Esophagus squamous epithelium (tissue), 5 donors: Measurements from ENCODE around the gene AFDN. TPM values are rescaled to one million over a fixed set of nuclear protein-coding genes. Genes with fewer than 3 reads are reported as not detected.

Source experiments
- DNase-seq: peaks from one replicate; lab custom pipeline; 2025; lab: John Stamatoyannopoulos, UW
- H3K27ac ChIP-seq, 4 donors: fragments of 200-600 bp; sonication (generic); one replicate each; pipeline ENCODE4 v1.5.1; 2016 to 2019; ENCODE audit warnings: mild to moderate bottlenecking in 1 of 4
- H3K27me3 ChIP-seq, 4 donors: fragments of 200-600 bp; sonication (generic); 1 replicate in 3 of 4; 2 replicates in 1 of 4; pipeline versions ENCODE4 v1.5.1 to v1.6.0; 2017 to 2021; ENCODE audit warnings: antibody characterized with exemption in 1 of 4
- H3K36me3 ChIP-seq, 3 donors: fragments of 200-600 bp; sonication (generic); one replicate each; pipeline ENCODE4 v1.5.1; 2016 to 2019
- H3K4me1 ChIP-seq, 3 donors: fragments of 200-600 bp; sonication (generic); one replicate each; pipeline ENCODE4 v1.5.1; 2017 to 2019
- H3K4me3 ChIP-seq, 4 donors: fragments of 200-600 bp; sonication (generic); 1 replicate in 3 of 4; 2 replicates in 1 of 4; pipeline ENCODE4 v1.5.1; 2016 to 2019; ENCODE audit warnings: mild to moderate bottlenecking in 2 of 4, moderate library complexity in 1 of 4
- H3K9me3 ChIP-seq, 3 donors: fragments of 200-600 bp; sonication (generic); one replicate each; pipeline ENCODE4 v1.5.1; 2016 to 2019
- CTCF ChIP-seq, 6 experiments: fragments of 450-650 bp in 4 of 6; fragments of 200-600 bp in 2 of 6; sonication (generic) in 2 of 6; IDR thresholded peaks; one replicate each; pipeline ENCODE4 v1.5.1; 2016 to 2019; ENCODE audit warnings: antibody characterized with exemption in 6 of 6, mild to moderate bottlenecking in 4 of 6, moderate library complexity in 4 of 6
- POLR2A ChIP-seq, 4 donors: fragments of 450-650 bp; IDR thresholded peaks; one replicate each; pipeline ENCODE4 v1.6.1; 2017; ENCODE audit warnings: antibody characterized with exemption in 4 of 4, mild to moderate bottlenecking in 4 of 4, moderate library complexity in 3 of 4
- WGBS, 2 donors: methylation state at CpG; one replicate each; pipeline ENCODE4 v1.1.5; 2018; 5-methylcytosine and 5-hydroxymethylcytosine counted together
- intact Hi-C: fragments of 100-400 bp; cut with DNase I; formaldehyde crosslinking; loops from one replicate; pipeline ENCODE4 v1.15.0; 2022
- total RNA-seq, 4 donors: library from RNA; depleted of rRNA; stranded (reverse); fragments of >200 nt; gene quantifications; one replicate each; pipeline ENCODE4 v1.1.0, GENCODE V29; 2016
- donor health status: DM: yes; HTN: yes; CAD: no.

The AFDN gene
- total RNA-seq, 4 donors from 2014 or later: 93.8 to 250 (median 204) TPM

- no peak for DNase-seq
- TF ChIP-seq POLR2A (IDR thresholded peaks at IDR 0.05): no peak
- TF ChIP-seq CTCF (IDR thresholded peaks at IDR 0.05): no peak
- no peaks in the 10 kb centered on the region for H3K4me1 ChIP-seq
- H3K4me3 ChIP-seq: no peak overlapping the region
- intact Hi-C loops: no loop called here
- no peaks in the 10 kb centered on the region for H3K27me3 ChIP-seq
- 92 to 100% methylated on average over 3 of the region's 3 CpGs for WGBS, 2 donors
- no peaks in the 10 kb centered on the region for H3K9me3 ChIP-seq
- H3K27ac ChIP-seq: no peak overlapping the region
- peaks cover 0 to 97% (median 4%) of the 10 kb centered on the region in 3 donors for H3K36me3 ChIP-seq
These were observed 101.4 kb downstream of the AFDN start for GRCh38 chr6:167928111-167928510.

- Histone ChIP-seq H3K9me3 (no peaks in the 10 kb centered on the region), H3K27me3 (no peaks in the 10 kb centered on the region), H3K36me3 (peaks cover 0 to 97% (median 4%) of the 10 kb centered on the region in 3 donors), H3K4me3 (no peak overlapping the region), H3K4me1 (no peaks in the 10 kb centered on the region), H3K27ac (no peak overlapping the region)
- intact Hi-C loops: no loop called here
- no peak for TF ChIP-seq CTCF (IDR thresholded peaks at IDR 0.05)
- TF ChIP-seq POLR2A (IDR thresholded peaks at IDR 0.05): no peak
- DNase-seq: no peak
- 81 to 94% methylated on average over 3 of the region's 3 CpGs for WGBS, 2 donors
These were observed 103.6 kb downstream of the AFDN start for GRCh38 chr6:167930295-167930694.

- intact Hi-C loops: no loop called here
- Histone ChIP-seq H3K36me3 (peaks cover 0 to 91% (median 4%) of the 10 kb centered on the region in 3 donors), H3K27ac (no peak overlapping the region), H3K27me3 (no peaks in the 10 kb centered on the region), H3K4me1 (no peaks in the 10 kb centered on the region), H3K4me3 (no peak overlapping the region), H3K9me3 (no peaks in the 10 kb centered on the region)
- no peak for TF ChIP-seq CTCF (IDR thresholded peaks at IDR 0.05)
- no peak for TF ChIP-seq POLR2A (IDR thresholded peaks at IDR 0.05)
- no peak for DNase-seq
- WGBS, 2 donors: 67 to 73% methylated on average over 12 of the region's 12 CpGs
These were observed 106.0 kb downstream of the AFDN start for GRCh38 chr6:167932468-167933276.

GRCh38 chr6:167933290-167933689 is 106.6 kb downstream of the AFDN start:
- DNase-seq: no peak
- Histone ChIP-seq H3K9me3 (no peaks in the 10 kb centered on the region), H3K27me3 (no peaks in the 10 kb centered on the region), H3K27ac (no peak overlapping the region), H3K36me3 (peaks cover 0 to 91% (median 0%) of the 10 kb centered on the region in 3 donors), H3K4me3 (no peak overlapping the region), H3K4me1 (no peaks in the 10 kb centered on the region)
- intact Hi-C loops: no loop called here
- 33 to 47% methylated on average over 3 of the region's 3 CpGs for WGBS, 2 donors
- TF ChIP-seq POLR2A (IDR thresholded peaks at IDR 0.05) (no peak), CTCF (IDR thresholded peaks at IDR 0.05) (no peak)

- 92 to 94% methylated on average over 6 to 7 of the region's 7 CpGs for WGBS, 2 donors
- H3K27me3 ChIP-seq: no peaks in the 10 kb centered on the region
- intact Hi-C loops: no loop called here
- no peak overlapping the region for H3K27ac ChIP-seq
- no peaks in the 10 kb centered on the region for H3K9me3 ChIP-seq
- TF ChIP-seq POLR2A (IDR thresholded peaks at IDR 0.05) (no peak), CTCF (IDR thresholded peaks at IDR 0.05) (no peak)
- peaks cover 0 to 91% (median 0%) of the 10 kb centered on the region in 3 donors for H3K36me3 ChIP-seq
- H3K4me3 ChIP-seq: no peak overlapping the region
- DNase-seq: no peak
- no peaks in the 10 kb centered on the region for H3K4me1 ChIP-seq
These were observed 107.1 kb downstream of the AFDN start for GRCh38 chr6:167933847-167934246.
